Islet of Langerhans (tissue), 1 donor: ENCODE results near the gene MYCN.

Experiments used
- FAIRE-seq: peaks from one replicate; lab custom pipeline; 2011; peaks lifted over from hg19 to GRCh38; lab: Jason Lieb, UNC

MYCN gene

GRCh38 chr2:15979759-15980604 lies 39.6 kb downstream of the MYCN start:
- no peak for FAIRE-seq

- FAIRE-seq = no peak
These were observed 40.3 kb downstream of the MYCN start for GRCh38 chr2:15980605-15981098.

- FAIRE-seq = no peak
These were observed 41.3 kb downstream of the MYCN start for GRCh38 chr2:15981646-15982045.

- FAIRE-seq = no peak
These were observed 42.1 kb downstream of the MYCN start for GRCh38 chr2:15982285-15983044.

- no peak for FAIRE-seq
These were observed 43.1 kb downstream of the MYCN start for GRCh38 chr2:15983496-15983895.

- no peak for FAIRE-seq
These were observed 44.3 kb downstream of the MYCN start for GRCh38 chr2:15984368-15985255.

- FAIRE-seq = no peak
These were observed 45.2 kb downstream of the MYCN start for GRCh38 chr2:15985531-15985930.

- no peak for FAIRE-seq
These were observed 45.8 kb downstream of the MYCN start for GRCh38 chr2:15986068-15986560.

GRCh38 chr2:15986644-15987043 lies 46.3 kb downstream of the MYCN start:
- no peak for FAIRE-seq

- FAIRE-seq = no peak
These were observed 48.4 kb downstream of the MYCN start for GRCh38 chr2:15988733-15989132.

GRCh38 chr2:15989559-15989958 lies 49.2 kb downstream of the MYCN start:
- no peak for FAIRE-seq

GRCh38 chr2:15990151-15991101 lies 50.1 kb downstream of the MYCN start:
- no peak for FAIRE-seq

- FAIRE-seq = no peak
These were observed 50.9 kb downstream of the MYCN start for GRCh38 chr2:15991231-15991630.

- no peak for FAIRE-seq
These were observed 52.3 kb downstream of the MYCN start for GRCh38 chr2:15992457-15993231.

- no peak for FAIRE-seq
These were observed 52.9 kb downstream of the MYCN start for GRCh38 chr2:15993232-15993610.

GRCh38 chr2:15993666-15994065 lies 53.3 kb downstream of the MYCN start:
- FAIRE-seq = no peak

- no peak for FAIRE-seq
These were observed 55.3 kb downstream of the MYCN start for GRCh38 chr2:15995603-15996002.
